SH-SY5Y (cell line): ENCODE results near the gene USP22.

ENCODE experiments used
- GATA2 ChIP-seq: IDR thresholded peaks from 2 replicates; pipeline ENCODE4 v1.6.1; 2011; ENCODE audit warnings: mild to moderate bottlenecking, low read depth, low read length
- GATA3 ChIP-seq: IDR thresholded peaks from 2 replicates; pipeline ENCODE4 v1.6.1; 2011; ENCODE audit warnings: low read depth, mild to moderate bottlenecking, low read length, moderate library complexity

DNA sequence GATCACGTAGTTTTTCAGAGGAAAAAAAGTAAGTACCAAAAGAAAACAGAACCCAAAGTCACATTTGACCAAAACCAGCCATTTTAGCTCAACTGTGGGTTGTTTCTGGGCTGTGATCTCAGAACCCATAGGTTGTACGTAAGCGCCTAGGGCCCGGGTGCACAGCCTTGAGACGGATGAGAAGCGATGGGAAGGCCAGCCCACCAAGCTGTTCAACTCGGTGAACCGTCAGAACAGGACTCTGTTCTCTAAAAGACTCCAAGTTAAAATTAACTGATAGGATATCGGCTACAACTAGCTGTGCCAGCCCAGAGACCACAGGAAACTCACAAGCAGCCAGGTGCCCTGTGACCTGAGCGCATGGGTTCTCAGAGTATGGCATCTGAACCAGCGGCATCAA is 28.3 kb downstream of the USP22 start:
- TF ChIP-seq GATA2, result no peak
- no peak for TF ChIP-seq GATA3
